A549 (cell line): ENCODE results near the gene NOS1AP. TPM values are rescaled to one million over a fixed set of nuclear protein-coding genes. Genes with fewer than 3 reads are reported as not detected.

Experiments used
- ATAC-seq, 2 experiments: fragments of 200-7000 bp in 1 of 2; fragments of >200 bp in 1 of 2; cut with Nextera tagmentation in 1 of 2; cut with Tn5 transposase in 1 of 2; 3 replicates each; pipeline versions ENCODE4 v1.8.0 to v1.9.1; 2018 to 2020; ENCODE audit warnings: mild to moderate bottlenecking in 1 of 2, moderate library complexity in 1 of 2
- CTCF ChIA-PET: fragments of 300-600 bp; sonication (Branson Sonifier 250); formaldehyde crosslinking; extraction: SDS; loops from one replicate; lab custom pipeline; 2021; ENCODE audit warnings: antibody characterized with exemption, inconsistent platforms; lab: Yijun Ruan, JAX
- POLR2A ChIA-PET: fragments of 350-600 bp; formaldehyde crosslinking; extraction: SDS; loops from one replicate; lab custom pipeline; 2021; ENCODE audit warnings: antibody characterized with exemption, inconsistent platforms; lab: Yijun Ruan, JAX
- DNase-seq, 2 experiments: peaks; one replicate each; pipeline versions ENCODE4 v3.0.0 to v3.0.0-alpha.2; 2011 to 2016; ENCODE audit warnings: low read depth in 1 of 2, low spot score in 1 of 2
- FAIRE-seq: peaks from 2 replicates; lab custom pipeline; 2011; peaks lifted over from hg19 to GRCh38; lab: Jason Lieb, UNC
- H3K27ac ChIP-seq, 2 experiments: fragments of >200 bp; sonication (Bioruptor Twin); formaldehyde crosslinking; 3 replicates each; pipeline ENCODE4 v1.5.1; 2016 to 2017
- H3K4me1 ChIP-seq: fragments of >200 bp; sonication (Bioruptor Twin); formaldehyde crosslinking; 3 replicates; pipeline ENCODE4 v1.6.1; 2016
- H3K4me2 ChIP-seq: fragments of >200 bp; sonication (Bioruptor Twin); formaldehyde crosslinking; 3 replicates; pipeline ENCODE4 v1.6.1; 2016
- H3K4me3 ChIP-seq: fragments of >200 bp; sonication (Bioruptor Twin); formaldehyde crosslinking; 3 replicates; pipeline ENCODE4 v1.5.1; 2016
- H3K9me3 ChIP-seq: fragments of >200 bp; sonication (Bioruptor Twin); formaldehyde crosslinking; 3 replicates; pipeline ENCODE4 v1.6.1; 2016
- BCL3 ChIP-seq: fragments of >200 bp; sonication (Bioruptor Twin); formaldehyde crosslinking; IDR thresholded peaks from 3 replicates; pipeline ENCODE4 v1.6.1; 2016
- CBX2 ChIP-seq: fragments of 200-600 bp; sonication (generic); IDR thresholded peaks from 2 replicates; pipeline ENCODE4 v1.6.1; 2016; ENCODE audit warnings: low read depth, mild to moderate bottlenecking, borderline replicate concordance
- CHD2 ChIP-seq: fragments of 150-350 bp; IDR thresholded peaks from 2 replicates; pipeline ENCODE4 v1.6.1; 2014; ENCODE audit warnings: low read length; ENCODE audit not compliant: partially characterized antibody
- CTCF ChIP-seq: fragments of >200 bp; sonication (Bioruptor Twin); formaldehyde crosslinking; IDR thresholded peaks from 3 replicates; pipeline ENCODE4 v1.5.1; 2016
- EHMT2 ChIP-seq: fragments of 200-600 bp; sonication (generic); IDR thresholded peaks from 2 replicates; pipeline ENCODE4 v1.6.1; 2016; ENCODE audit warnings: antibody characterized with exemption, low read depth, mild to moderate bottlenecking, moderate library complexity
- ESRRA ChIP-seq: fragments of 150-350 bp; IDR thresholded peaks from 2 replicates; pipeline ENCODE4 v1.6.1; 2014; ENCODE audit warnings: mild to moderate bottlenecking, low read length, borderline replicate concordance
- FOSL2 ChIP-seq, 2 experiments: fragments of 450-650 bp in 1 of 2; fragments of >200 bp in 1 of 2; sonication (Bioruptor Twin) in 1 of 2; formaldehyde crosslinking; IDR thresholded peaks; 2 replicates each; pipeline versions ENCODE4 v1.5.0 to v1.6.1; 2016 to 2020; ENCODE audit warnings: mild to moderate bottlenecking in 1 of 2, moderate library complexity in 1 of 2
- GATA3 ChIP-seq: IDR thresholded peaks from 2 replicates; pipeline ENCODE4 v1.6.1; 2012; ENCODE audit warnings: borderline replicate concordance
- HOXA7 ChIP-seq: fragments of 250-450 bp; sonication (Bioruptor Pico); IDR thresholded peaks from 2 replicates; pipeline ENCODE4 v1.5.0; 2020; ENCODE audit warnings: mild to moderate bottlenecking, moderate library complexity
- HOXB13 ChIP-seq: fragments of 250-450 bp; sonication (Bioruptor Pico); IDR thresholded peaks from 2 replicates; pipeline ENCODE4 v1.5.0; 2020; ENCODE audit warnings: low read depth, mild to moderate bottlenecking, moderate library complexity
- HOXB5 ChIP-seq: fragments of 250-450 bp; sonication (Bioruptor Pico); IDR thresholded peaks from 2 replicates; pipeline ENCODE4 v1.5.0; 2020; ENCODE audit warnings: mild to moderate bottlenecking, moderate library complexity
- JUNB ChIP-seq: fragments of >200 bp; sonication (Bioruptor Twin); formaldehyde crosslinking; IDR thresholded peaks from 2 replicates; pipeline ENCODE4 v1.6.1; 2016
- MAFK ChIP-seq: fragments of 450-650 bp; IDR thresholded peaks from 2 replicates; pipeline ENCODE4 v1.6.1; 2014; ENCODE audit not compliant: partially characterized antibody
- NFE2L2 ChIP-seq: fragments of 150-350 bp; conservative IDR thresholded peaks from 2 replicates; pipeline ENCODE4 v1.6.1; 2014; ENCODE audit warnings: low read length
- PHF8 ChIP-seq: fragments of 200-600 bp; sonication (generic); IDR thresholded peaks from 2 replicates; pipeline ENCODE4 v1.6.1; 2016; ENCODE audit warnings: low read depth, mild to moderate bottlenecking, antibody characterized with exemption, moderate library complexity, borderline replicate concordance
- POLR2AphosphoS2 ChIP-seq: conservative IDR thresholded peaks from 2 replicates; pipeline ENCODE4 v1.6.1; 2012; ENCODE audit warnings: low read length, improper control_type of control experiment, inconsistent platforms
- RCOR1 ChIP-seq: fragments of 150-350 bp; IDR thresholded peaks from 2 replicates; pipeline ENCODE4 v1.6.1; 2014; ENCODE audit warnings: antibody characterized with exemption, low read length, low read depth
- RFX5 ChIP-seq: fragments of 450-650 bp; IDR thresholded peaks from 2 replicates; pipeline ENCODE4 v1.7.1; 2014; ENCODE audit warnings: antibody characterized with exemption, mild to moderate bottlenecking, moderate library complexity
- TP53 ChIP-seq: fragments of 250-450 bp; sonication (Bioruptor Pico); IDR thresholded peaks from 2 replicates; pipeline ENCODE4 v1.5.0; 2021; ENCODE audit warnings: mild to moderate bottlenecking, moderate library complexity
- ZSCAN20 ChIP-seq: fragments of 250-450 bp; sonication (Bioruptor Pico); IDR thresholded peaks from 2 replicates; pipeline ENCODE4 v1.8.0; 2022; ENCODE audit warnings: mild to moderate bottlenecking, moderate library complexity
- WGBS: methylation state at CpG from one replicate; pipeline ENCODE4 v1.1.6; 2017; ENCODE audit errors: missing lambda C conversion rate; 5-methylcytosine and 5-hydroxymethylcytosine counted together
- polyA plus RNA-seq, 4 experiments: library from polyadenylated mRNA; depleted of rRNA in 3 of 4; stranded (reverse); fragments of >200 nt; fragmentation: RNase III in 1 of 4; extraction: RNeasy Plus Mini Kit Qiagen cat#74134 plus additional on column Dnase treatment in 1 of 4; gene quantifications; 2 replicates in 3 of 4; 3 replicates in 1 of 4; pipeline ENCODE4 v1.2.3, GENCODE V29; 2011 to 2017
- TF ChIP-seq, protein P1 (sequence below): fragments of 450-650 bp; IDR thresholded peaks from 2 replicates; pipeline ENCODE4 v1.6.1; 2014; ENCODE audit warnings: antibody characterized with exemption
- TF ChIP-seq, protein P2 (sequence below): fragments of 200-600 bp; sonication (generic); IDR thresholded peaks from 2 replicates; pipeline ENCODE4 v1.6.1; 2016; ENCODE audit warnings: antibody characterized with exemption, mild to moderate bottlenecking, moderate library complexity

NOS1AP gene
- polyA plus RNA-seq, 2 of the 4 experiments (the other 2 are of a cell fraction) = 0.17 to 0.25 TPM

GRCh38 chr1:162252214-162252613, 182.7 kb downstream of the NOS1AP start:
- no peak overlapping the region for H3K27ac ChIP-seq
- POLR2A ChIA-PET = no interaction called here
- 27% methylated on average over 2 of the region's 2 CpGs for WGBS
- no peak overlapping the region for H3K4me2 ChIP-seq
- DNase-seq = no peak
- TF ChIP-seq, protein P1, sequence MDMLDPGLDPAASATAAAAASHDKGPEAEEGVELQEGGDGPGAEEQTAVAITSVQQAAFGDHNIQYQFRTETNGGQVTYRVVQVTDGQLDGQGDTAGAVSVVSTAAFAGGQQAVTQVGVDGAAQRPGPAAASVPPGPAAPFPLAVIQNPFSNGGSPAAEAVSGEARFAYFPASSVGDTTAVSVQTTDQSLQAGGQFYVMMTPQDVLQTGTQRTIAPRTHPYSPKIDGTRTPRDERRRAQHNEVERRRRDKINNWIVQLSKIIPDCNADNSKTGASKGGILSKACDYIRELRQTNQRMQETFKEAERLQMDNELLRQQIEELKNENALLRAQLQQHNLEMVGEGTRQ = no peak
- TF ChIP-seq HOXB5 (CRISPR knock-in tag) (no peak), ESRRA (no peak), GATA3 (no peak), HOXA7 (CRISPR knock-in tag) (no peak), RCOR1 (no peak), FOSL2 (IDR thresholded peaks at IDR 0.05) (no peak), FOSL2 (CRISPR knock-in tag; IDR thresholded peaks at IDR 0.05) (no peak), CHD2 (no peak), RFX5 (no peak)
- ATAC-seq = no peak
- CTCF ChIA-PET = no interaction called here
- H3K4me1 ChIP-seq = no peaks in the 10 kb centered on the region
- H3K4me3 ChIP-seq = no peak overlapping the region
- H3K9me3 ChIP-seq = no peaks in the 10 kb centered on the region
- no peak for FAIRE-seq

DNA sequence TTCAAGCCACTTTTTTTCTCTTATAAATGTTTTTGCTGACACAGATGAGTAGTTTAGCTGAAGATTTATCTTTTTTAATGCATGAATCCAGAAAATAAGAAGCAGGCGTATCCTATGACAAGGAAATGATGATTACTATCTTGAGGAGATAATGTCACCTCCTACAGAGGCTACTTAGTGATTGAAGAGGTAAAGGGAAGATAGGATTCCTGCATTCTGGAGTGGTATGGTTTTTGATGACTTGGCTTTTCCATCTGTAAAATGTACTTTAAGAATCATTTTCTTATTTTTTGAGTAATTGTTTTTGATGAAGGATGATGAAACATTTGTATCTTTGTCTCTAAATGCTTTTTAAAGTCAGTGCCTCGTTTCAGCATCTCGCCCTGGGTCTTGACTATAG, 184.3 kb downstream of the NOS1AP start:
- H3K4me3 ChIP-seq = no peak overlapping the region
- POLR2A ChIA-PET = no interaction called here
- FAIRE-seq (no peak), ATAC-seq (no peak), DNase-seq (no peak)
- H3K4me1 ChIP-seq = no peaks in the 10 kb centered on the region
- no peaks in the 10 kb centered on the region for H3K9me3 ChIP-seq
- H3K4me2 ChIP-seq = no peak overlapping the region
- CTCF ChIA-PET = interaction anchor here (1.1 to 1.2 kb wide), 2 partner anchors 16 to 23 kb away, joined by 3 read pairs; no protein-coding TSS in a partner anchor
- H3K27ac ChIP-seq = no peak overlapping the region
- WGBS = 41% methylated on average over 3 of the region's 3 CpGs
- TF ChIP-seq MAFK (peak; percentile 46), ZSCAN20 (no peak)

DNA sequence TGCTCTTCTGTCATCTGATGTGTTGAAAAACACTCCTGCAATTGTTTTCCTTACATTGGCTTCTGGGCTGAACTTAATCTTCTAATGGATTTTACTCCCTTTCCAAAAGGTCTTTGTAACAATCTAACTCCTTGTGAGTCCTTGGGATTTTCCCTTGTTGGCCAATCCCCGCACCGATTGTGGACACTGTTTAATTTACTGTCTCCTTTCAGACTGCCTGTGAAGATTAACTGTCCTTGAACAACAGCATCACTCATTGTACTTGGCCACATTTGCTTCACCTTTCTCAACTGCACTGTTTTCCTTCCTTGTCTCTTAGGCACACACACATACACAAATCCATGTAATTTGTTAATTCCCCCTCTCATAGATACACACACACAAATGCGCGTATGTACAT, 186.8 kb downstream of the NOS1AP start:
- Histone ChIP-seq H3K9me3 (no peaks in the 10 kb centered on the region), H3K4me1 (no peaks in the 10 kb centered on the region), H3K4me3 (no peak overlapping the region), H3K27ac (no peak overlapping the region), H3K4me2 (no peak overlapping the region)
- ChIA-PET POLR2A (no interaction called here), CTCF (interaction anchor here (0.6 kb wide), 1 partner anchor 277 kb away, joined by 4 read pairs; no protein-coding TSS in a partner anchor)
- 46% methylated on average over 4 of the region's 4 CpGs for WGBS
- ATAC-seq (no peak), FAIRE-seq (no peak), DNase-seq (no peak)
- TF ChIP-seq BCL3 = no peak
- TF ChIP-seq POLR2AphosphoS2 = no peak
- TF ChIP-seq HOXB13 (CRISPR knock-in tag) = no peak
- TF ChIP-seq CHD2 = no peak
- TF ChIP-seq EHMT2 = no peak
- no peak for TF ChIP-seq JUNB
- no peak for TF ChIP-seq TP53 (CRISPR knock-in tag)
- TF ChIP-seq, protein P2, sequence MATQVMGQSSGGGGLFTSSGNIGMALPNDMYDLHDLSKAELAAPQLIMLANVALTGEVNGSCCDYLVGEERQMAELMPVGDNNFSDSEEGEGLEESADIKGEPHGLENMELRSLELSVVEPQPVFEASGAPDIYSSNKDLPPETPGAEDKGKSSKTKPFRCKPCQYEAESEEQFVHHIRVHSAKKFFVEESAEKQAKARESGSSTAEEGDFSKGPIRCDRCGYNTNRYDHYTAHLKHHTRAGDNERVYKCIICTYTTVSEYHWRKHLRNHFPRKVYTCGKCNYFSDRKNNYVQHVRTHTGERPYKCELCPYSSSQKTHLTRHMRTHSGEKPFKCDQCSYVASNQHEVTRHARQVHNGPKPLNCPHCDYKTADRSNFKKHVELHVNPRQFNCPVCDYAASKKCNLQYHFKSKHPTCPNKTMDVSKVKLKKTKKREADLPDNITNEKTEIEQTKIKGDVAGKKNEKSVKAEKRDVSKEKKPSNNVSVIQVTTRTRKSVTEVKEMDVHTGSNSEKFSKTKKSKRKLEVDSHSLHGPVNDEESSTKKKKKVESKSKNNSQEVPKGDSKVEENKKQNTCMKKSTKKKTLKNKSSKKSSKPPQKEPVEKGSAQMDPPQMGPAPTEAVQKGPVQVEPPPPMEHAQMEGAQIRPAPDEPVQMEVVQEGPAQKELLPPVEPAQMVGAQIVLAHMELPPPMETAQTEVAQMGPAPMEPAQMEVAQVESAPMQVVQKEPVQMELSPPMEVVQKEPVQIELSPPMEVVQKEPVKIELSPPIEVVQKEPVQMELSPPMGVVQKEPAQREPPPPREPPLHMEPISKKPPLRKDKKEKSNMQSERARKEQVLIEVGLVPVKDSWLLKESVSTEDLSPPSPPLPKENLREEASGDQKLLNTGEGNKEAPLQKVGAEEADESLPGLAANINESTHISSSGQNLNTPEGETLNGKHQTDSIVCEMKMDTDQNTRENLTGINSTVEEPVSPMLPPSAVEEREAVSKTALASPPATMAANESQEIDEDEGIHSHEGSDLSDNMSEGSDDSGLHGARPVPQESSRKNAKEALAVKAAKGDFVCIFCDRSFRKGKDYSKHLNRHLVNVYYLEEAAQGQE = no peak
- TF ChIP-seq CBX2 = no peak
- TF ChIP-seq NFE2L2 = no peak
- TF ChIP-seq PHF8 = no peak
- no peak for TF ChIP-seq FOSL2 (IDR thresholded peaks at IDR 0.05)
- TF ChIP-seq FOSL2 (CRISPR knock-in tag; IDR thresholded peaks at IDR 0.05) = no peak
- no peak for TF ChIP-seq CTCF
